H1 (cell line): ENCODE data around the gene STARD13. TPM values are rescaled to one million over a fixed set of nuclear protein-coding genes. Genes with fewer than 3 reads are reported as not detected.

ENCODE experiments used
- BCL11A ChIP-seq, 2 experiments: IDR thresholded peaks; one replicate each; pipeline ENCODE4 v1.6.1; 2011; ENCODE audit warnings: low read depth in 2 of 2, low read length in 2 of 2, mild to moderate bottlenecking in 2 of 2
- CTBP2 ChIP-seq: IDR thresholded peaks from 2 replicates; pipeline ENCODE4 v1.7.0; 2011; ENCODE audit warnings: borderline replicate concordance, mild to moderate bottlenecking, moderate library complexity, mixed read lengths, low read length; ENCODE audit not compliant: insufficient read depth, insufficient read length
- FOSL1 ChIP-seq: IDR thresholded peaks from 2 replicates; pipeline ENCODE4 v1.6.1; 2011; ENCODE audit warnings: mild to moderate bottlenecking, low read depth, low read length, moderate library complexity; ENCODE audit not compliant: insufficient read depth
- SIN3A ChIP-seq, 2 experiments: IDR thresholded peaks in 1 of 2; conservative IDR thresholded peaks in 1 of 2; 2 replicates each; pipeline ENCODE4 v1.6.1; 2011 to 2012; ENCODE audit warnings: low read length in 2 of 2, improper control_type of control experiment in 1 of 2, low read depth in 1 of 2, mild to moderate bottlenecking in 1 of 2
- SRF ChIP-seq: IDR thresholded peaks from 2 replicates; pipeline ENCODE4 v1.6.1; 2011; ENCODE audit warnings: mild to moderate bottlenecking, low read depth, low read length, moderate library complexity
- ZNF274 ChIP-seq: IDR thresholded peaks from 2 replicates; pipeline ENCODE4 v1.7.0; 2012; ENCODE audit warnings: low read length, borderline replicate concordance; ENCODE audit errors: extremely low read depth
- polyA plus RNA-seq, 7 experiments: library from polyadenylated mRNA; depleted of rRNA in 3 of 7; stranded (reverse) in 5 of 7; unstranded in 2 of 7; fragments of >200 nt in 5 of 7; fragments of 200-250 nt in 2 of 7; gene quantifications; 1 replicate in 5 of 7; 2 replicates in 1 of 7; 4 replicates in 1 of 7; pipeline versions ENCODE4 v1.2.1 to v1.2.3, GENCODE V29; 2011 to 2013; ENCODE audit warnings: missing spikeins in 2 of 7, mixed read lengths in 2 of 7
- total RNA-seq: library from RNA; stranded (reverse); fragmentation: NEBNext Ultra II Directional; extraction: Animal tissue kit (Norgen Biotek cat#: 25700); gene quantifications from 2 replicates; pipeline ENCODE4 v1.2.1, GENCODE V29; 2021

The STARD13 gene
- total and polyA plus RNA-seq, 2 of the 8 experiments (the other 6 are each of a cell fraction or from before 2014, with no cell fraction given) = 0.82 to 2.9 TPM

- TF ChIP-seq ZNF274 = no peak
- no peak for TF ChIP-seq CTBP2
- no peak for TF ChIP-seq FOSL1
- TF ChIP-seq BCL11A (IDR thresholded peaks at IDR 0.05; ENCODE audit: low read depth in 2 of 2, low read length in 2 of 2) = no peak
- TF ChIP-seq SRF = no peak
- TF ChIP-seq SIN3A (conservative IDR thresholded peaks at IDR 0.05 in 1 of 2, IDR thresholded peaks at IDR 0.05 in 1 of 2; ENCODE audit: low read depth in 1 of 2, low read length in 2 of 2) = no peak
These were observed 110.6 kb downstream of the STARD13 start (continued) for GRCh38 chr13:33174931-33175330.
